ENCODE measurements around the gene PES1.
"Not testable (repeated sequence)": the region's sequence is repeated elsewhere in the genome, so short reads cannot be mapped to it uniquely, and the experiment has no call there.

The PES1 gene

GRCh38 chr22:30627471-30627870 is 35.8 kb upstream of the PES1 start:
- H3K27ac ChIP-seq (ENCODE audit: low read depth, low read length): no peak overlapping the region
- H3K36me3 ChIP-seq (ENCODE audit: control insufficient read depth, insufficient read depth, low read length): peaks cover 6% of the 10 kb centered on the region; the same call in 1 of the 2 replicates
- H3K4me3 ChIP-seq (ENCODE audit: low read depth, low read length): no peak overlapping the region
- H3K27me3 ChIP-seq (ENCODE audit: control insufficient read depth, insufficient read depth, low read length): no peaks in the 10 kb centered on the region
- no peaks in the 10 kb centered on the region for H3K9me3 ChIP-seq (ENCODE audit: control insufficient read depth, insufficient read depth, low read length)
- no peaks in the 10 kb centered on the region for H3K4me1 ChIP-seq (ENCODE audit: control insufficient read depth, insufficient read depth, low read length)
- no peak overlapping the region for H3K9ac ChIP-seq (ENCODE audit: low read depth, low read length)

DNA sequence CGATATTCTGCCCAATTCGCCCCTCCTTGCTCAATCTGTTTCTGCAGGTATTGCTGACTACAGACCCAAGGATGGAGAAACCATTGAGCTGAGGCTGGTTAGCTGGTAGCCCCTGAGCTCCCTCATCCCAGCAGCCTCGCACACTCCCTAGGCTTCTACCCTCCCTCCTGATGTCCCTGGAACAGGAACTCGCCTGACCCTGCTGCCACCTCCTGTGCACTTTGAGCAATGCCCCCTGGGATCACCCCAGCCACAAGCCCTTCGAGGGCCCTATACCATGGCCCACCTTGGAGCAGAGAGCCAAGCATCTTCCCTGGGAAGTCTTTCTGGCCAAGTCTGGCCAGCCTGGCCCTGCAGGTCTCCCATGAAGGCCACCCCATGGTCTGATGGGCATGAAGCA is 34.7 kb upstream of the PES1 start:
- Histone ChIP-seq H3K27ac (ENCODE audit: low read depth, low read length) (no peak overlapping the region), H3K9ac (ENCODE audit: low read depth, low read length) (no peak overlapping the region)

GRCh38 chr22:30619909-30620308 is 28.2 kb upstream of the PES1 start:
- H3K4me3 ChIP-seq (ENCODE audit: low read depth, low read length); H3K27ac ChIP-seq (ENCODE audit: low read depth, low read length); H3K9me3 ChIP-seq (ENCODE audit: control insufficient read depth, insufficient read depth, low read length); H3K27me3 ChIP-seq (ENCODE audit: control insufficient read depth, insufficient read depth, low read length); H3K4me1 ChIP-seq (ENCODE audit: control insufficient read depth, insufficient read depth, low read length); H3K9ac ChIP-seq (ENCODE audit: low read depth, low read length): not testable (repeated sequence)
- H3K36me3 ChIP-seq (ENCODE audit: control insufficient read depth, insufficient read depth, low read length): peaks cover 24% of the 10 kb centered on the region

More for the DNA sequence above, 34.7 kb upstream of the PES1 start:
- no peaks in the 10 kb centered on the region for H3K9me3 ChIP-seq (ENCODE audit: control insufficient read depth, insufficient read depth, low read length)
- H3K4me3 ChIP-seq (ENCODE audit: low read depth, low read length): no peak overlapping the region
- no peaks in the 10 kb centered on the region for H3K4me1 ChIP-seq (ENCODE audit: control insufficient read depth, insufficient read depth, low read length)
- peaks cover 6% of the 10 kb centered on the region; the same call in 1 of the 2 replicates for H3K36me3 ChIP-seq (ENCODE audit: control insufficient read depth, insufficient read depth, low read length)
- no peaks in the 10 kb centered on the region for H3K27me3 ChIP-seq (ENCODE audit: control insufficient read depth, insufficient read depth, low read length)

GRCh38 chr22:30617819-30618218 is 26.1 kb upstream of the PES1 start:
- H3K9ac ChIP-seq (ENCODE audit: low read depth, low read length): no peak overlapping the region
- H3K36me3 ChIP-seq (ENCODE audit: control insufficient read depth, insufficient read depth, low read length): peaks cover 30% of the 10 kb centered on the region
- no peak overlapping the region for H3K4me3 ChIP-seq (ENCODE audit: low read depth, low read length)
- H3K27ac ChIP-seq (ENCODE audit: low read depth, low read length): no peak overlapping the region
- H3K9me3 ChIP-seq (ENCODE audit: control insufficient read depth, insufficient read depth, low read length): no peaks in the 10 kb centered on the region
- no peaks in the 10 kb centered on the region for H3K4me1 ChIP-seq (ENCODE audit: control insufficient read depth, insufficient read depth, low read length)
- H3K27me3 ChIP-seq (ENCODE audit: control insufficient read depth, insufficient read depth, low read length): no peaks in the 10 kb centered on the region

DNA sequence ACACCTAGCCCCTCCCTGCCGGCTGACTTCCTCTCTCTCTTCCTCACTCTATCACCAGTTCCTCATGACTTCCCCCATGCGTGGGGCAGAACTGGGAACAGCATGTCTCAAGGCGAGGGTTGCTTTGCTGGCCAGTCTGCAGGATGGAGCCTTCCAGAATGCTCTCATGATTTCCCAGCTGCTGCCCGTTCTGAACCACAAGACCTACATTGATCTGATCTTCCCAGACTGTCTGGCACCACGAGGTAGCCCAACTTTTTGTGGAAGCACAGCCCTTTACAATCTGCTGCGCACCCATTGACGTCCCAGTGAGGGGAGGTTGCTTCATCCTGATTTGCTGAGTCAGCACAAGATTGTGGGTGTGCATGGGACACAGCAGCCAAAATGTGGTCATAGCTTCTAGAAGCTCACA is 23.8 kb upstream of the PES1 start:
- H3K9me3 ChIP-seq (ENCODE audit: control insufficient read depth, insufficient read depth, low read length): no peaks in the 10 kb centered on the region
- H3K27ac ChIP-seq (ENCODE audit: low read depth, low read length): no peak overlapping the region
- no peaks in the 10 kb centered on the region for H3K27me3 ChIP-seq (ENCODE audit: control insufficient read depth, insufficient read depth, low read length)
- H3K4me3 ChIP-seq (ENCODE audit: low read depth, low read length): no peak overlapping the region
- H3K4me1 ChIP-seq (ENCODE audit: control insufficient read depth, insufficient read depth, low read length): no peaks in the 10 kb centered on the region
- H3K36me3 ChIP-seq (ENCODE audit: control insufficient read depth, insufficient read depth, low read length): peaks cover 36% of the 10 kb centered on the region
- no peak overlapping the region for H3K9ac ChIP-seq (ENCODE audit: low read depth, low read length)

DNA sequence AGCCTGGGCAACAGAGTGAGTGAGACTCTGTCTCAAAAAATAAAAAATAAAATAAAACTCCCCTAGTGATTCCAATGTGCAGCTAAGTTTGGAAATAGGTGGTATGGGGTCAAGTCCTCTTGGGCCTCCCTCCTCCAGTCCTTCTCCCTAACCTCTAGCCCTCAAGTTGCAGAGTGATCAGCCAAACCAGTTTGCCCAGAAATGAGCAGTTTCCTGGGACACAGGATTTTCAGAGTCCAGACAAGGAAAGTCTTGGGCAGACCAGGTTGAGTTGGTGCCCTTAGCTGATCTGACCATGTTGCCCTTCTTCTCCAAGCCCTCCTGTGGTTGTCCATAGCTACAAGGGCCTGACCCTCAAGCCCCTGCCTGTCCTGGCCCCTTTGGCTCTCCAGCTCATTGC is 23.2 kb upstream of the PES1 start:
- Histone ChIP-seq H3K9me3 (ENCODE audit: control insufficient read depth, insufficient read depth, low read length) (no peaks in the 10 kb centered on the region), H3K36me3 (ENCODE audit: control insufficient read depth, insufficient read depth, low read length) (peaks cover 36% of the 10 kb centered on the region), H3K27me3 (ENCODE audit: control insufficient read depth, insufficient read depth, low read length) (no peaks in the 10 kb centered on the region), H3K4me3 (ENCODE audit: low read depth, low read length) (no peak overlapping the region), H3K9ac (ENCODE audit: low read depth, low read length) (no peak overlapping the region), H3K4me1 (ENCODE audit: control insufficient read depth, insufficient read depth, low read length) (no peaks in the 10 kb centered on the region), H3K27ac (ENCODE audit: low read depth, low read length) (no peak overlapping the region)

DNA sequence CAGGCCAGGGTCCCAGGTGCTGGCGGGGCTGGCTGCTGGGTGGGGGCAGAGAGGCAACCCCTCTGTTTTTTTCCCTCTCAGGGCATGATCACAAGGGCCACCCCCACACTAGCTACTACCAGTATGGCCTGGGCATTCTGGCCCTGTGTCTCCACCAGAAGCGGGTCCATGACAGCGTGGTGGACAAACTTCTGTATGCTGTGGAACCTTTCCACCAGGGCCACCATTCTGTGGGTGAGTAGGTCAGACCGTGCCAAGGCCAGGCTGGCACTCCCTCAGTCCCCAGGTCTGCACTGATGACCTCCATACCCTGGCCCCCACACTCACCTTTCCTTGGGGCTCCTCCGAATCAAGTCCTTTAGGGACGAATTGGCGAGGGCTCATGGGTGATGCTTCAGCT is 22.6 kb upstream of the PES1 start:
- Histone ChIP-seq H3K4me1 (ENCODE audit: control insufficient read depth, insufficient read depth, low read length) (peaks cover 3% of the 10 kb centered on the region; the same call in 1 of the 2 replicates), H3K36me3 (ENCODE audit: control insufficient read depth, insufficient read depth, low read length) (peaks cover 30% of the 10 kb centered on the region)

DNA sequence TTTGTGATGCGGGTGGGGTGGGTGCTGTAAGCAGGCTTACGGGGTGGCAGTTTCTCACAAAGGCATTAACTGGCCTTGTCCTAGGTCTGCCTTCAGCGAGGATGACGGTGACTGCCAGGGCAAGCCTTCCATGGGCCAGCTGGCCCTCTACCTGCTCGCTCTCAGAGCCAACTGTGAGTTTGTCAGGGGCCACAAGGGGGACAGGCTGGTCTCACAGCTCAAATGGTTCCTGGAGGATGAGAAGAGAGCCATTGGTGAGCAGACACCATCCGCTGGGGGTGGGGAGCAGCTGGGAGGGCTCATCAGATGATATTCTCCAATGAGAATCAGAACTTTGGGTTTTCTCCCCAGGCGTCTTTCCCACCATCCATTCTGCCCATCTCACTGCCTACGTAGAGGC is 21.1 kb upstream of the PES1 start:
- Histone ChIP-seq H3K27ac (ENCODE audit: low read depth, low read length) (no peak overlapping the region), H3K9me3 (ENCODE audit: control insufficient read depth, insufficient read depth, low read length) (no peaks in the 10 kb centered on the region), H3K27me3 (ENCODE audit: control insufficient read depth, insufficient read depth, low read length) (no peaks in the 10 kb centered on the region), H3K4me1 (ENCODE audit: control insufficient read depth, insufficient read depth, low read length) (peaks cover 3% of the 10 kb centered on the region; the same call in 1 of the 2 replicates), H3K4me3 (ENCODE audit: low read depth, low read length) (no peak overlapping the region), H3K9ac (ENCODE audit: low read depth, low read length) (no peak overlapping the region), H3K36me3 (ENCODE audit: control insufficient read depth, insufficient read depth, low read length) (peaks cover 26% of the 10 kb centered on the region)

More for the DNA sequence above, 22.6 kb upstream of the PES1 start:
- no peak overlapping the region for H3K27ac ChIP-seq (ENCODE audit: low read depth, low read length)
- H3K27me3 ChIP-seq (ENCODE audit: control insufficient read depth, insufficient read depth, low read length): no peaks in the 10 kb centered on the region
- no peak overlapping the region for H3K4me3 ChIP-seq (ENCODE audit: low read depth, low read length)
- no peak overlapping the region for H3K9ac ChIP-seq (ENCODE audit: low read depth, low read length)
- no peaks in the 10 kb centered on the region for H3K9me3 ChIP-seq (ENCODE audit: control insufficient read depth, insufficient read depth, low read length)

- Histone ChIP-seq H3K4me1 (ENCODE audit: control insufficient read depth, insufficient read depth, low read length) (peaks cover 8% of the 10 kb centered on the region), H3K36me3 (ENCODE audit: control insufficient read depth, insufficient read depth, low read length) (peaks cover 21% of the 10 kb centered on the region), H3K27me3 (ENCODE audit: control insufficient read depth, insufficient read depth, low read length) (no peaks in the 10 kb centered on the region), H3K9me3 (ENCODE audit: control insufficient read depth, insufficient read depth, low read length) (no peaks in the 10 kb centered on the region), H3K27ac (ENCODE audit: low read depth, low read length) (no peak overlapping the region), H3K4me3 (ENCODE audit: low read depth, low read length) (no peak overlapping the region), H3K9ac (ENCODE audit: low read depth, low read length) (no peak overlapping the region)
These were observed 19.5 kb upstream of the PES1 start for GRCh38 chr22:30611197-30611596.

GRCh38 chr22:30610299-30610698 is 18.6 kb upstream of the PES1 start:
- peaks cover 14% of the 10 kb centered on the region for H3K4me1 ChIP-seq (ENCODE audit: control insufficient read depth, insufficient read depth, low read length)
- no peak overlapping the region for H3K9ac ChIP-seq (ENCODE audit: low read depth, low read length)
- H3K9me3 ChIP-seq (ENCODE audit: control insufficient read depth, insufficient read depth, low read length): no peaks in the 10 kb centered on the region
- H3K27me3 ChIP-seq (ENCODE audit: control insufficient read depth, insufficient read depth, low read length): no peaks in the 10 kb centered on the region
- H3K36me3 ChIP-seq (ENCODE audit: control insufficient read depth, insufficient read depth, low read length): peaks cover 15% of the 10 kb centered on the region
- H3K27ac ChIP-seq (ENCODE audit: low read depth, low read length): no peak overlapping the region
- no peak overlapping the region for H3K4me3 ChIP-seq (ENCODE audit: low read depth, low read length)

- Histone ChIP-seq H3K4me3 (ENCODE audit: low read depth, low read length) (no peak overlapping the region), H3K9me3 (ENCODE audit: control insufficient read depth, insufficient read depth, low read length) (no peaks in the 10 kb centered on the region), H3K4me1 (ENCODE audit: control insufficient read depth, insufficient read depth, low read length) (peaks cover 16% of the 10 kb centered on the region), H3K27ac (ENCODE audit: low read depth, low read length) (peak overlapping the region; percentile 57), H3K9ac (ENCODE audit: low read depth, low read length) (no peak overlapping the region), H3K27me3 (ENCODE audit: control insufficient read depth, insufficient read depth, low read length) (no peaks in the 10 kb centered on the region), H3K36me3 (ENCODE audit: control insufficient read depth, insufficient read depth, low read length) (peaks cover 15% of the 10 kb centered on the region)
These were observed 17.8 kb upstream of the PES1 start for GRCh38 chr22:30609260-30610185.
